HG03196 (cell line): ENCODE measurements around the gene PHLDA3.

ENCODE experiments used
- ATAC-seq: cut with Tn5 transposase; IDR thresholded peaks from one replicate; pipeline ENCODE4 v1.9.1; 2021; ENCODE audit not compliant: unreplicated experiment

The PHLDA3 gene

DNA sequence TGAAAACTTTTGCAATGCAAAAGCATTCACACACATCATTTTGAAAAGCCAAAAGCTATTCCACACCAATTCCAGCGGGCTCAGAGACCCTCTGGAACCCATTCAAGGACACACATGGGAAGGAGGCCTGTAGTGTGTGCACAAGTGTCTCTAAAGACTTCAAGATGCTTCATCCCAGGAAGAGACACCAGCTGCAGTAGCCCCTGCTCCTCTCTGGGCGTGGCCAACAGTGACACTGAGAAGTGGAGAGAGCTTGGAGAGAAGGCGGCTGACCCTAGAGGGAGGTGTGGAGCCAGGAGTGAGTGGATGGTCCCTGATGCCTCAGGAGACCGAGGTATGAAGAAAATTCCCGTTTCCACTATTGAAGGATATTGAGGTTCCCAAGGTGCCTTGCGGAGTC lies 32.6 kb downstream of the PHLDA3 start:
- no peak for ATAC-seq

DNA sequence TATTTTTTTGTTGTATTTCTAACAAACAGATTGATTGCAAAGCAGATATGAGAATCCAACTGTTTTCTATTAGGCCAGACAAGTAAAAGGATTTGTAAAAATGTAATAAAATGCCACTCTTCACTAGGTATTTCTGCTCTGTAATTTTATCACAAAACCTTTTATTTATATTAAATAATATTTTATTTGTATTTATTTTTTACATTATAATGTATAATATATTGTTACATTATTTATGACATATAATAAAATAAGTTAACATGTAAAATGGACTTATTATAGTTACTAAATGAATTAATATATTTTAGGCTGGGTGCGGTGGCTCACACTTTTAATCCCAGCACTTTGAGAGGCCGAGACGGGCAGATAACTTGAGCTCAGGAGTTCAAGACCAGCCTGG lies 34.7 kb downstream of the PHLDA3 start:
- ATAC-seq, result no peak

DNA sequence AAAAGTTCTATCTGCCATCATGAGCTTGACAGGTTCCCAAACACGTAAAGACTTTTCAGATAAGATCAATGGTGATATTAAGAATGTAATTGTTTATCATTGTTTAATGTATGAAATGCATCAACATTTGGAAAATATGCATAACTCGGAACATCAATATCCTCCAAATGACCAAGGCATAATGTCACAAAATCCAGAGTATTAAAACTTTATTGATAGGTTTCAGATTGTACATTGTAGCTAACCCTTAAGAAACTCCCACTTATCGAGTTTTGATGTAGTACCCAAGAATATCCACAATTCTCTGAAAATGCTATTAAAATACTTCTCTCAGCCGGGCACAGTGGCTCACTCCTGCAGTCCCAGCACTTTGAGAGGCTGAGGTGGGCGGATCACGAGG lies 35.4 kb downstream of the PHLDA3 start:
- ATAC-seq, result no peak

DNA sequence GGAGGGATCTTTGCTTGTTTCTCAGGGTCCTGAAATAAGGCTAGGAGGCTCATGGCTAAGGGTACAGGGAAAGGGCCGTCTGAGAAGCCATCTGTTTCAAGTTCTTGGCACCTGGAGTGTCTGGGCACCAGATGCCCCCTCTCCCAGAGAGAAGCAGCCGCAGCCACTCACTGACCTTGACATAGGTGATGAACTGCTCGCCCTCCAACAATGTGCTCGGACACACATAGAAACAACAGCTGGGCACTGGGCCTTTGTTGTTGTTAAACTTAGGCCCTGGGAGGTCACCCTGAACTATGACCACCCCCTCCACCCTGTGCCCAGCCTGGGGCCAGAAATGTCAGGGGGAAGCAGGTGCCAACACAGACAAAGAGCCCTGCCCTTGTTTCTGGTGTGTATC lies 38.2 kb downstream of the PHLDA3 start:
- ATAC-seq, result no peak

DNA sequence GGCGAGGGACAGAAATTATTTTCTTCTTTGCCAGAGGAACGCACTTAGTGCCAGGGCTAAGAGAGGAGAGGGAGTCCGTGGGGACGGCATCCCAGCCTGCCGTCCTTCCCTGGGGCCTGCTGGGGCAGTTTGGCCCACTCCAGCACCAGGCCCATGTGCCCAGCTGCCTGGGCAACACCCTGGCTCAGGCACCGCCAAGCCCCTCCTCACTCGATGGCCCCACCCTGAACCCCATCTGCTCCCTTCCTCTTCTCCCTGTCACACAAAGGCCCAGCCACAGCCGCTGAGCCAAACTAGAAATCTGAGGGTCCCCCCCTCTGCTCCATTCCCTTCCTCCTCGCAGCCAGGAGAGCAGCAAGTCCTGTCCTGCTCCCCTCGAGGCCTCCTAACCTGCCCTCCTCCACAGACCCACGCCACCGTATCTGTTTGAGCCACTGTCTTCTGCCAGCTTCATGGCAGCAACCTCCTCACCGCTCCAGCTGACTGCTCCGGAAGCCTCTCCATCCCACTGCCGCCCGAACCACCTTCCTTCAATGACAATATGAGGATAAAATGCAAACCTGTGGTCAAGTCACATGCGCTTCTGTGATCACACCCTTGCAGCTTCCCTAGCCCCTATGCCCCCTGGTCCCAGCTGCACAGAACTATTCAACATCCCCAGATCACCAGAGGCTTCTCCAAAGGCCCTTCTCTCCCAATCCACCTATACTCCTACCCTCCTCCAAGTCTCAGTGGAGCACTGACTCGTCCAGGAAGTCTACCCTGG lies 39.1 kb downstream of the PHLDA3 start:
- no peak for ATAC-seq

DNA sequence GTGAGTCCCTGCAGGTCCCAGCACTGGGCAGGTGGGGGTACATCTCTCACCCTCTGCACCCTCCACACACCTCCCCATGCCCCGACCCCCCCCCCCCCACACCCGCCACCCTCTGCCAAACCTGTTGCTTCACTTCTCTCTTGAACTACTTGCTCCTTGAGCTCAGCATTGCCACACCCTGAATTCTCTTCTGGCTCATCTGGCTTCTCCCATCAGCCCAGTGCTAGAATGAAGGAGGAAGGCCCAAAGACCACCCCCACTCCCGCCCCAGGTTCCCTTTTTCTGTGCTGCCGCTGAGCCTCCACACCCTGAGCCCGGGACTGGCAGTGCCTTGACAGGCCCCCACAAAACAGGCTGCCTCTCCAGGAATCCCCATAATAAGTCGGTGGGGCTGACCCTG lies 41.0 kb downstream of the PHLDA3 start:
- ATAC-seq, result no peak

DNA sequence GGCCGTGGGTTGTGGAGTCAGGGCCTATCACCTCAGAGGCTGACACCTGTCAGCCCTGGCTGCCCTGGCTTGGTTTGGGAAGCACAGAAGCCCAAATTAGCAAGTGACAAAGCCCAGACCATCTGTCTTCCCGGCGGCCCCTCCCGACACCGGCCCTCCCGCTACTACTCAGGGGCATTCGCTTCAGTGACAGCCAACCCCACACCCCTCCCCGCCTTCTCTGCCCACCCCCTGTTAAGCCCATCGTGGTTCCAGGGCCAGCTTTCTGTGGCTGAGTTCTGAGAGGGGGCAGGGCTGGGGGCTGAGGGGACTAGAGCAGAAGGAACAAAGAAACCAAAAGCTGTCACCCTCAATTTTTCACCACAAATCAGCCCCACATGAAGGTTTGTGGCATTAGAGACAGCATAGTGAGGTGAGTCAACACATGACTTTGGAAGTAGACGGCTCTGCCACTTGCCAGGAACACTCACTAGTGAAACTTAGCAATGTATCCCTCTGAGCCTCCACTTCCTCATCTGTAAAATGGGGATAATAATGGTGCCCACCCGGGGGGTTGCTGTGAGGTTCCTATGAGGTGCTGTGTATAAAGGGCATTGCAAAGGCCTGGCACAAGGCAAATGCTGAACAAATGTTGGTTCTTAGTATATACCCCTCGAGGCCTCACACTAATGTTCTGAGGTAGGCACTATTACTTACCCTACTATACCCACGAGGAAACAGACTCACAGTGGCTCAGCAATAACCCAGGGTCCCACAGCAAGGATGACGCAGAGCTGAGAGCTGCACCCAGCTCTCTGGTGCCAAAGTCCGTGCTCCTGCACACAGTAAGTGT lies 42.3 kb downstream of the PHLDA3 start:
- ATAC-seq, result no peak

DNA sequence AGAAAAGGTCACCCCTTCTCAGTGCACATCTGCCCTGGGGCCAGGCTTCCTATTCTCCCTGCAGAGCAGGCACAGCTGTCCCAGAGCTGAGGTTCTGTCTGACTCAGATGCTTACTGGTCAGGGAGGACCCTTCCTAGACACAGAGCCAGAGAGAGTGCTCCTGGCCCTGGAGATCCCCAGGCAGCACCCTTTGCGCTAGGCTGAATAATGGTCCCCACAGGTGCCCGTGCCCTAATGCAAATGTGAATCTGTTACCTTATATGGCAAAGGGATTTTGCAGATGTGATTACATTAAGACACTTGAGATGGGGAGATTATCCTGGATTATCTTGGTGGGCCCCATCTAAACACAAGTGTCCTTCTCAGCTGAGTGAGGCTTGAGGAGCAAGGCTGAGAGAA lies 44.8 kb downstream of the PHLDA3 start:
- ATAC-seq, result no peak

DNA sequence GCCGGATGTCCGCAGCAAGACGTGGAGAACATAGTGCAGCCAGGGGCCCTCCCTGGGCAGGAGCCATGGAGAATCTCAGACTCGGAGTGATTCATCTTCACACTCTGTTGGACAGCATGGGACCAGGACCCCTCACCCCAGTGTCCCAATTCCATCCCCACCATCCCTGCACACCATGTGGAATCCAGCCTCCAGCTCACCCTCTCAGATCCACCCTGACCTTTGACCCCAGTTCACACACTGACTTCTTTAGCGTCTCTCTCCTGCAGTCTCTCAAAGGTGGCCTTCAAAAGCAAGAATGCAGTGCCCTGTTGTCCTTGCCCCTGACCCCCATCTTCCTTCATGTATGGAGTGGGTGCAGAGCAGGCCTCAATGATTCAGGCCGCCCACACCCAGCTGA lies 45.3 kb downstream of the PHLDA3 start:
- no peak for ATAC-seq

DNA sequence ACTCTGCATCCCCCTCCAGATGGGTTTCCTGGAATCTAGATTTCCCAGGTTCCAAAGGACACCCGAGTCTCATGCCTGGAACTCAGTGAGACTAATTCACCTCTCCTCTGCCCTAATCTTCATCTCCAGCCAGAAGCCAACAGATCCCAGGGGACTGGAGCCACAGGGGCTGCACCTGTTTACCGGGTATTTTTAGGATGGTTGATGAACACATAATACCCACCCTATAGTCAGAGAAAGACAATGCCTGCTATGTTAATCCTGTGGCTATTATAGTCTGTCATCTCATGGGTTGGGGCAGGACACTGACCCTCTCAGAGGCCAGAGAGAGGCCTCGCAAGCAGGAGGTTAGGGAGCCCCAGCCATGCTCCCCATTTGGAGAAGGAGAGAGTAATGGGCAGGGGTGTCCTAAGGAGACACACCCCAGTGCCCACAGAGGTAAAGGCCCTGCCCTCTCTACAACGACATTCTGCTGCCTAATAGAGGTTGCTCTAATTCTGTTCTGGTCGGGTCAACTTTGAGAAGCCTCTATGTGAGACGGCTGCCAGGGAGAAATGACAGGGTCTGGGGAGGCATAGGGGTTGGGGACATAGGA lies 46.5 kb downstream of the PHLDA3 start:
- no peak for ATAC-seq

DNA sequence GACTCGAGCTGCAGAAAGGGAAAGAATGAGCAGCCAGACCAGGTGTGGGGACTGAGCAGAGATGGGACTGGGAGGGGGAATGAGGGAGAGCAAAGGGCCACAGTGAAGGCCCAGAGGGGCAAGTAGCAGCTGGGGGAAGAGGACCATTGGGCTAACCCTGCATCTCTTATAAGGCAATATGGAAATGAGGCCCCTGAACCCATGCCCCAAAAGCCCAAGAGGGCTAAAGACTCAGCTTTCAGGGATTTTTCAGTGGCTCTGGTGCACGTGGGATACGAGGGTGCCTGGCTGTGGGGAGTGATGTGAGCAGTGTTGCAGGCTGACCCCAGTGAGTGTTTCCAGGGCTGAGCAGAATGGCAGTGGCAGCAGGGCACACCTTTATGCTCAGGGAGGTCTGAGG lies 47.0 kb downstream of the PHLDA3 start:
- ATAC-seq, result no peak

DNA sequence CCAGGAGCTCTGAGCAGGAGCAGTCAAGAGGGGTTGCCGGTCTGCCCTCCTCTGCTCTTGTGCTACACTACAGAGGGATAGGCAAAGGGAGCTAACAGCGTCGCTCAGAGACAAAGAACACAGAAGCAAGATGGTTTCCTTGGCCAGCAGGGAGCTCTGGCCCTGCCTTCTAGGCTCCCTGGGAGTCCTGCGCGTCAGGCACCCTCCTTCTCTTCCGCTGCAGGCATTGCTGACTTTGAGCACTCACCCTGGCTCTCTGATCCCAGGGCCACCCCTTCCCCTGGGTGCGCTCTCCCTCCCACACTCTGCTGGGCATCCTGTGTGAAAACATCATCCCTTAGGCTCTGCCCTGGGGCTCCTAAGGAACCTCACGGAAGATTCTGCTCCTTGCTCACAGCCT lies 47.9 kb downstream of the PHLDA3 start:
- no peak for ATAC-seq

DNA sequence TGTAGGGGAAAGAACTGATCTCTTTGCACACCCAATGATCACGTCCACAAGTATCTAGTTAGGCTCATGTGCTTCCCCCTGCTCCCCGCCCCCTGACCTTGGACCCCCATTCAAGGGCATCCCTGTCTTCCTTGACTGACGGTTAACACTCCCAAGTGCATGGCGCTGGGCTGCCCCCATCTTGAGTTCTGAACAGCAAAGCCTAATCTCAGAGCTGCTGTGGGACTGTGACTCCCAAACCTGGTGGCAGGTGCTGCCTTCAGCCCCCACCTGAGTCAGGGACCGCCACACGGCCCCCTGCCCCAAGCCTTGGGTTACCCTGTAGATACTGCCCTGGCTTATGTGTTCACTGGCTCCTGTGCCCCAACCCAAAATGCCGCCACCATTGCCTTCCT lies 48.4 kb downstream of the PHLDA3 start:
- no peak for ATAC-seq

DNA sequence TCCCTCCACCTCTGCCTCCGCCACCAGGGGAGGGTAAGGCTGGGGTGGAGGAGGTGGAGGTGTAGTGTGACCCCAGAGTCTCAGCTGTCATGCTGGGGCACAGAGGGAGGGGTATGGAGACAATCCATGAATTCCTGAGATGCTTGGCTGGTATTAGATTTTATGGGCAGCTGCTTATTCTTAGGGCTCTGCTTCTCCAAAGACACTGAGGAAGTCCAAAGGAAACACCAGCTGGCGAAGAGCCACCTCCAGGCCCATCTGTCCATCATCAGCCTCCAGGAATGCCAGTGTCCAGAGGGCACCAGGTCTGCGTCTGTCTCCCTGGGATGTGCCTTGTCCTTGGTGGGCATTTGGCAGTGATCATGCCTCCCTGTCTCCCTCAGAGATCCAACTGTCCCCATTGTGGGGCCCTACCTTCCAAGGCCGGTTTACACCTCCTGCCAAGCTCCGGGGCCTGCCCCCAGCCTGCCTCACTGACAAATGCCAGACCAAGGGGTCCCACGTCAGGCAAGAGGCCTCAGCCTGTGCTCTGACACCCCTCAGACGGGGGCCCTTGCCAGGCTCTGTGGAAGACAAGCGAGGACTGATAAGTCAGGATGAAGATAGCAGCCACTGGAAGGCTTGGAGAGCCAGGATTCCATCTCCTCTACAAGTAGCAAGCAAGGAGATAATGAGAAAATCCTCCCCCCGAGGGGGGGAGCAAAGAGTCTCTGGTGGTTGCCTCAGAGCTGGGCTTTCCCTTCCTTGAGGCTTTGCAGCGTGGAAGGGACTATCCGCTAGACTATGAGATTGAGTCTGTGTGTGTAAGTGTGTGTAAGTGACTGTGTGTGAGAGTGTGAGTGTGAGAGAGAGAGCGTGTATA lies 49.0 kb downstream of the PHLDA3 start:
- ATAC-seq, result no peak

DNA sequence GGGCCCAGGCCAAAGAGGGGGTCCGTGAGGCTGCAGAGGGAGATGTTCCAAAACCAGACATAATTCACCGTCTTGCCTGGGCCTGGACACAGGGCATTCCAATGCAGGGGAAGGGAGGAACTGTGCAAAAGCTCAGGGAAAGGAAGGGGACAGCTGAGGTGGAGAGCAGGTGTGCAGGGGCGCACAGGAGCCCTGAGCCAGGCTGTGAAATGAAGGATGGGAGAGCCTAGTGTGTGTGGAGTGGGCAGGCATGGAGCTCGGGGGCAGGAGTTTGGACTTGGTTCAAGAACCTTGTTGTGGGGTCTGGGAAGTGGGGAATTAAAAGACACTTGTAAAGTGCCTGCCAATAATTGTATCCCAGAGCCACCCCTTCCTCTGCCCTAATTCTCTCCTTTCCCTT lies 49.7 kb downstream of the PHLDA3 start:
- no peak for ATAC-seq

DNA sequence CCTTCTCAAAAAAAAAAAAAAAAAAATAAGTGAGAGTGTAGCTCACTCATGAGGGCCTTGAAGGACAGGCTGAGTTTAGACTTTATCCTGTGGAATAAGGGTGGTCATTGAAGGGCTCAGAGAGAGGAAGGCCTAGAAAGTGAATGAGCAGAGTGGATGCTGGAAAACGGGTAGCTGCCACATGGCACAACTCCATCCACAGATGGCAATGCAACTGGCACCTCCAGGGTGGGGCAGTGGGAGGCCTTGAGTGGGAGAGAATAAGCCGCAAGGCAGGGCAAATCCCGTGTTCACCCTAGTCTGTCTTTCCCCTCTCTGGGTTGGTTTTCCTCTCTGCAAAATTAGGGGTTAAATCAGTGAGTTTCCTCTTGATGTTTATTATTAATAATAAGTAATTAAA lies 50.5 kb downstream of the PHLDA3 start:
- ATAC-seq, result no peak
